Endothelial cell of umbilical vein (primary cell): Measurements from ENCODE around the gene PRKCB. TPM values are rescaled to one million over a fixed set of nuclear protein-coding genes. Genes with fewer than 3 reads are reported as not detected.
"Not testable (repeated sequence)": the region's sequence is repeated elsewhere in the genome, so short reads cannot be mapped to it uniquely, and the experiment has no call there.

ENCODE experiments used
- BruUV-seq: library from RNA; stranded (reverse); fragments of 400-500 nt; replicated peaks from 2 replicates; lab custom pipeline; 2021; lab: Mats Ljungman, UMichigan
- CTCF ChIA-PET: fragments of 300-600, 350-600 bp; sonication (Branson Sonifier 250); formaldehyde crosslinking; loops from one replicate; lab custom pipeline; 2021; ENCODE audit warnings: antibody characterized with exemption, inconsistent platforms; lab: Charles Lee
- POLR2A ChIA-PET: fragments of 300-600, 350-600 bp; sonication (Branson Sonifier 250); formaldehyde crosslinking; loops from one replicate; lab custom pipeline; 2021; ENCODE audit warnings: antibody characterized with exemption, inconsistent platforms; lab: Charles Lee
- DNase-seq: peaks from one replicate; pipeline ENCODE4 v3.0.0-alpha.2; 2011; ENCODE audit warnings: low read depth, low spot score
- FAIRE-seq: peaks from 2 replicates; lab custom pipeline; 2011; peaks lifted over from hg19 to GRCh38; lab: Jason Lieb, UNC
- H2AFZ ChIP-seq: 2 replicates; pipeline ENCODE4 v1.6.0; 2012; ENCODE audit warnings: low read depth, low read length, control low read depth, inconsistent platforms
- H3K27ac ChIP-seq: 2 replicates; pipeline ENCODE4 v1.5.1; 2011; ENCODE audit warnings: low read depth, mild to moderate bottlenecking, control low read depth, low read length, moderate library complexity; ENCODE audit not compliant: insufficient read depth
- H3K27me3 ChIP-seq, 2 experiments: 2 replicates each; pipeline versions ENCODE4 v1.6.0 to v1.6.1; 2011; ENCODE audit warnings: low read length in 2 of 2, mixed read lengths in 1 of 2; ENCODE audit not compliant: control insufficient read depth in 2 of 2, insufficient read depth in 2 of 2
- H3K36me3 ChIP-seq, 2 experiments: 2 replicates in 1 of 2; 3 replicates in 1 of 2; pipeline ENCODE4 v1.5.1; 2011; ENCODE audit warnings: low read length in 2 of 2, mild to moderate bottlenecking in 1 of 2, moderate library complexity in 1 of 2; ENCODE audit not compliant: control insufficient read depth in 2 of 2, insufficient read depth in 2 of 2; ENCODE audit errors: extremely low read depth in 1 of 2
- H3K4me1 ChIP-seq: 3 replicates; pipeline ENCODE4 v1.5.1; 2011; ENCODE audit warnings: mild to moderate bottlenecking, low read length; ENCODE audit not compliant: control insufficient read depth, insufficient read depth; ENCODE audit errors: extremely low read depth
- H3K4me2 ChIP-seq: 2 replicates; pipeline ENCODE4 v1.6.1; 2011; ENCODE audit warnings: low read length, control low read depth, mixed read lengths; ENCODE audit not compliant: insufficient read depth
- H3K4me3 ChIP-seq, 3 experiments: fragments of 200-600 bp in 1 of 3; sonication (generic), shearing (Covaris generic) in 1 of 3; replicated peaks in 1 of 3; 2 replicates each; pipeline ENCODE4 v1.5.1; 2011 to 2016; ENCODE audit warnings: control low read depth in 3 of 3, low read length in 3 of 3, mild to moderate bottlenecking in 2 of 3, inconsistent platforms in 1 of 3, low read depth in 1 of 3, moderate library complexity in 1 of 3; ENCODE audit not compliant: insufficient read depth in 1 of 3
- H3K79me2 ChIP-seq: 2 replicates; pipeline ENCODE4 v1.6.0; 2012; ENCODE audit warnings: low read length, inconsistent platforms; ENCODE audit not compliant: control insufficient read depth, insufficient read depth
- H3K9ac ChIP-seq: replicated peaks from 2 replicates; pipeline ENCODE3; 2011; ENCODE audit warnings: low read length, control low read depth; ENCODE audit not compliant: insufficient read depth; ENCODE audit errors: extremely low read depth
- H3K9me1 ChIP-seq: replicated peaks from 3 replicates; pipeline ENCODE4 v1.6.0; 2011; ENCODE audit warnings: mild to moderate bottlenecking, low read length; ENCODE audit not compliant: control insufficient read depth, insufficient read depth; ENCODE audit errors: extremely low read depth
- H3K9me3 ChIP-seq: replicated peaks from 2 replicates; pipeline ENCODE4 v1.5.1; 2012; ENCODE audit warnings: low read length, inconsistent platforms; ENCODE audit not compliant: control insufficient read depth, insufficient read depth
- H4K20me1 ChIP-seq: replicated peaks from 2 replicates; pipeline ENCODE3; 2011; ENCODE audit warnings: mild to moderate bottlenecking, low read length; ENCODE audit not compliant: control insufficient read depth, insufficient read depth; ENCODE audit errors: extremely low read depth
- EZH2 ChIP-seq: IDR thresholded peaks from 2 replicates; pipeline ENCODE4 v1.6.1; 2012; ENCODE audit warnings: borderline replicate concordance, low read depth, mild to moderate bottlenecking, moderate library complexity, low read length, inconsistent platforms; ENCODE audit not compliant: severe bottlenecking
- FOS ChIP-seq: IDR thresholded peaks from 2 replicates; pipeline ENCODE4 v1.6.1; 2011; ENCODE audit warnings: mild to moderate bottlenecking, low read length, moderate library complexity, borderline replicate concordance; ENCODE audit not compliant: insufficient read depth
- GATA2 ChIP-seq: IDR thresholded peaks from 2 replicates; pipeline ENCODE4 v1.7.0; 2011; ENCODE audit warnings: low read depth, mild to moderate bottlenecking, moderate library complexity, mixed read lengths, low read length; ENCODE audit not compliant: insufficient read length, insufficient read depth
- JUN ChIP-seq: IDR thresholded peaks from 2 replicates; pipeline ENCODE4 v1.6.1; 2011; ENCODE audit warnings: borderline replicate concordance, low read depth; ENCODE audit not compliant: insufficient read length, insufficient read depth
- MAX ChIP-seq: IDR thresholded peaks from 2 replicates; pipeline ENCODE4 v1.6.1; 2011; ENCODE audit not compliant: insufficient read depth, insufficient read length
- MYC ChIP-seq: IDR thresholded peaks from one replicate; pipeline ENCODE4 v1.6.1; 2011; ENCODE audit warnings: mild to moderate bottlenecking, low read depth, low read length
- POLR2A ChIP-seq: IDR thresholded peaks from 2 replicates; pipeline ENCODE4 v1.6.1; 2012; ENCODE audit warnings: low read depth, mild to moderate bottlenecking, control low read depth, low read length
- POLR2AphosphoS5 ChIP-seq: IDR thresholded peaks from 2 replicates; pipeline ENCODE4 v1.6.1; 2012; ENCODE audit warnings: low read depth, mild to moderate bottlenecking, control low read depth, low read length, moderate library complexity; ENCODE audit not compliant: insufficient read depth
- dilution Hi-C: fragments of 300-500 bp; cut with MboI; formaldehyde crosslinking; loops from one replicate; pipeline ENCODE4 v1.15.0; 2019; ENCODE audit warnings: low sequenced_read_pairs; ENCODE audit not compliant: extremely low pct_ligation_motif_present
- intact Hi-C: fragments of 100-400 bp; cut with micrococcal nuclease; formaldehyde crosslinking; loops from one replicate; pipeline ENCODE4 v1.10.0; 2022
- polyA plus RNA-seq, 4 experiments: library from polyadenylated mRNA; depleted of rRNA in 3 of 4; stranded (reverse) in 3 of 4; unstranded in 1 of 4; fragments of >200 nt; gene quantifications; 2 replicates each; pipeline versions ENCODE4 v1.2.1 to v1.2.3, GENCODE V29; 2011 to 2012; ENCODE audit warnings: missing spikeins in 1 of 4
- total RNA-seq: library from RNA; stranded (reverse); gene quantifications from 2 replicates; pipeline ENCODE4 v1.2.3, GENCODE V29; 2021

PRKCB gene
- total and polyA plus RNA-seq, 2 donors (not counting 3 experiments of a cell fraction or from before 2014, with no cell fraction given), result 0.01 TPM; not detected in 1

- no peak overlapping the region for H3K27ac ChIP-seq
- dilution Hi-C loops (no loop called here), intact Hi-C loops (no loop called here)
- BruUV-seq, result no TSS peak
- H2AFZ ChIP-seq, result no peak overlapping the region
- no peaks in the 10 kb centered on the region for H3K4me1 ChIP-seq
- no peaks in the 10 kb centered on the region for H4K20me1 ChIP-seq
- FAIRE-seq (no peak), DNase-seq (no peak)
- no peaks in the 10 kb centered on the region for H3K36me3 ChIP-seq
- H3K4me2 ChIP-seq, result no peak overlapping the region
- H3K9me3 ChIP-seq, result no peaks in the 10 kb centered on the region
- POLR2A ChIA-PET, result no interaction called here
- H3K79me2 ChIP-seq, result no peaks in the 10 kb centered on the region
- H3K4me3 ChIP-seq, result no peak overlapping the region
- no peak overlapping the region for H3K9ac ChIP-seq
- TF ChIP-seq POLR2A (no peak), POLR2AphosphoS5 (no peak), EZH2 (no peak), MYC (no peak), FOS (no peak), GATA2 (no peak), MAX (no peak), JUN (no peak)
- no peaks in the 10 kb centered on the region for H3K27me3 ChIP-seq
- CTCF ChIA-PET, result interaction anchor here (1.0 kb wide), 1 partner anchor 31 kb away, joined by 3 read pairs; no protein-coding TSS in a partner anchor
- H3K9me1 ChIP-seq, result no peaks in the 10 kb centered on the region
Measured at GRCh38 chr16:24101431-24101830, 265.6 kb downstream of the PRKCB start.

DNA sequence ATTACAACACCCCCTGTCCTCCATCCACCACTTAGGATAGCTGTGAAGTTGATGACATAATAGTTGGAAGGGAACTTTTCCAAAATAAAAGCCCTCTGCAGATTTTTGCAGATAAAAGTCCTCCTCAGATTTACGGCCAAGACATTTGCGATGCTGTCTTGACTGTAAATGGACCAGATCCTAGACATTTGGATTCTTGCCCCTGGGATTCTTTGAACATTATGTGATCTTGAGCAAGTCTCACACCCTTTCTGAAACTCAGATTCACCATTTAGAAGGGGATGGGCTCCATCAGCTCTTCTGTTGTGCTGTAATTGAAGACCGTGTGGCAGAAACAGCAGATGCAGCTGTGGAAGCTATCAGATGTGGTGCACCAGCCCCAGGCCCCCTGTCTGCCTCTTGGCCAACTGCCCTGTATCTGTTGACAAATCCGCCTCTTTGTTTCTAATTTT, 266.5 kb downstream of the PRKCB start:
- intact Hi-C loops, result no loop called here
- POLR2A ChIA-PET, result no interaction called here

DNA sequence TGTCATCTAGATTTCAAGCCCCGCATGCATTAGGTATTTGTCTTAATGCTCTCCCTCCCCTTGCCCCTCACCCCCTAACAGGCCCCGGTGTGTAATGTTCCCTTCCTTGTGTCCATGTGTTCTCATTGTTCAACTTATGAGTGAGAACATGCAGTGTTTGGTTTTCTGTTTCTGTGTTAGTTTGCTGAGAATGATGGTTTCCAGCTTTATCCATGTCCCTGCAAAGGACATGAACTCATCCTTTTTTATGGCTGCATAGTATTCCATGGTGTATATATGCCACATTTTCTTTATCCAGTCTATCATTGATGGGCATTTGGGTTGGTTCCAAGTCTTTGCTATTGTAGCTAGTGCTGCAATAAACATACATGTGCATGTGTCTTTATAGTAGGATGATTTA, 269.7 kb downstream of the PRKCB start:
- H3K9me3 ChIP-seq, intact Hi-C loops, H3K27ac ChIP-seq, dilution Hi-C loops, BruUV-seq, H2AFZ ChIP-seq, H3K36me3 ChIP-seq, DNase-seq, H3K9ac ChIP-seq, FAIRE-seq, H3K4me1 ChIP-seq, H3K4me2 ChIP-seq, H3K4me3 ChIP-seq, H3K27me3 ChIP-seq, H3K9me1 ChIP-seq, POLR2A ChIA-PET, H3K79me2 ChIP-seq, H4K20me1 ChIP-seq: not testable (repeated sequence)
- CTCF ChIA-PET, result interaction anchor here (0.6 kb wide), 1 partner anchor 328 kb away, joined by 3 read pairs; no protein-coding TSS in a partner anchor

More for the DNA sequence above, 266.5 kb downstream of the PRKCB start:
- dilution Hi-C loops, result no loop called here
- FAIRE-seq (no peak), DNase-seq (no peak)
- Histone ChIP-seq H3K9ac (no peak overlapping the region), H3K9me3 (no peaks in the 10 kb centered on the region), H3K36me3 (no peaks in the 10 kb centered on the region), H3K4me1 (no peaks in the 10 kb centered on the region), H2AFZ (no peak overlapping the region), H3K79me2 (no peaks in the 10 kb centered on the region), H4K20me1 (no peaks in the 10 kb centered on the region), H3K27ac (no peak overlapping the region), H3K9me1 (no peaks in the 10 kb centered on the region), H3K4me3 (no peak overlapping the region), H3K27me3 (no peaks in the 10 kb centered on the region), H3K4me2 (no peak overlapping the region)
- no TSS peak for BruUV-seq
- CTCF ChIA-PET, result no interaction called here
- no peak for TF ChIP-seq EZH2
